HG02588 (cell line): ENCODE data around the gene TMUB2.
"Not testable (repeated sequence)": the region's sequence is repeated elsewhere in the genome, so short reads cannot be mapped to it uniquely, and the experiment has no call there.

Source experiments
- ATAC-seq: cut with Tn5 transposase; IDR thresholded peaks from one replicate; pipeline ENCODE4 v1.9.1; 2021; ENCODE audit warnings: mild to moderate bottlenecking, moderate library complexity; ENCODE audit not compliant: unreplicated experiment

The TMUB2 gene

GRCh38 chr17:44218344-44219107 lies 31.8 kb downstream of the TMUB2 start:
- ATAC-seq, result peak; percentile 27

GRCh38 chr17:44219108-44219615 lies 32.4 kb downstream of the TMUB2 start:
- ATAC-seq, result peak; percentile 31

- ATAC-seq, result peak; percentile 6
These were observed 32.9 kb downstream of the TMUB2 start, which contains the start of gene UBTF for GRCh38 chr17:44219616-44220212. Gene UBTF, minus strand, starts transcription at chr17:44219675. Its CDS starts 1,446 bp downstream, at chr17:44218229.

- peak; percentile 1 for ATAC-seq
These were observed 33.7 kb downstream of the TMUB2 start for GRCh38 chr17:44220213-44221083.

- no peak for ATAC-seq
These were observed 34.5 kb downstream of the TMUB2 start for GRCh38 chr17:44221084-44221861.

GRCh38 chr17:44221862-44222111 lies 35.0 kb downstream of the TMUB2 start:
- ATAC-seq, result no peak

- no peak for ATAC-seq
These were observed 35.5 kb downstream of the TMUB2 start for GRCh38 chr17:44222112-44222869.

GRCh38 chr17:44223541-44224071 lies 36.8 kb downstream of the TMUB2 start:
- no peak for ATAC-seq

GRCh38 chr17:44229090-44229489 lies 42.3 kb downstream of the TMUB2 start:
- no peak for ATAC-seq

- ATAC-seq, result no peak
These were observed 43.4 kb downstream of the TMUB2 start for GRCh38 chr17:44230140-44230539.

- ATAC-seq, result no peak
These were observed 45.3 kb downstream of the TMUB2 start for GRCh38 chr17:44232061-44232460.

- ATAC-seq, result no peak
These were observed 46.8 kb downstream of the TMUB2 start for GRCh38 chr17:44233582-44233981.

GRCh38 chr17:44235583-44235936 lies 48.8 kb downstream of the TMUB2 start:
- ATAC-seq, result no peak

- ATAC-seq, result no peak
These were observed 49.7 kb downstream of the TMUB2 start for GRCh38 chr17:44236444-44236991.

GRCh38 chr17:44237886-44238285 lies 51.1 kb downstream of the TMUB2 start:
- not testable (repeated sequence) for ATAC-seq

- no peak for ATAC-seq
These were observed 54.4 kb downstream of the TMUB2 start for GRCh38 chr17:44241106-44241624.
